Measurements from ENCODE around the gene ZC3H7A.

Gene ZC3H7A

DNA sequence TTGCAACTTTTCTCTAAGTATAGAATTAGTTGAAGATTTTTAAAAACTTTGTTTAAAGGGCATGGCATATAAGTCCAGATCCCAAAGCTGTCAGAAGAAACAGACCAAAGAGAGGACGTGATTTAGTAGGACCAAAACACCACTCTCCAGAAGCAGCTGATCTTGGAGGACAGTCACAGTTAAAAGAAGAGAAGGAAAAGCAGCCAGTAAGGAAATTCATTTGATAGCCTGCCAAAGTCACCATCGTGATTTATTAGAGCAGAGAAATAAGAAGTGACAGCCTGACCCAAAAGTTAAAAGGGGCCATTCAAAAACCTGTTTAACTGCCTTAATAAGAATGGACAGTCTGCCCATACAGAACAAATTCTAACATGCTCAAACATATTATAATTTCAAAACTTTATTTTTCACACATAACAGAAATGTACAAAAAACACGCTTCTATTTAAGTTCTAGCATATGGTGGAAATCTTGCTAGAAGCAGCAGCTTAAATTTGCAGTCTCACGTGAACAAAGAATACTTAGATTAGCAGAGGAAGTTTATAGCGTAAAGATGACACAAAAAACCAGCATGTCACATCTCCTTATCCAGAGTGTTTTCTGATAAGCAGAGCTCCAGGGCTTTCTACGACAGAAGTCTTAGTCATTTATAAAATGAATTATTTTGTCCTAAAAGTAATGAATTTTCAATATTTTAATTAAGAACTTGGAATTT lies 91.6 kb downstream of the ZC3H7A start:
- no peak overlapping the region for H3K27ac ChIP-seq
- TF ChIP-seq, protein P1, sequence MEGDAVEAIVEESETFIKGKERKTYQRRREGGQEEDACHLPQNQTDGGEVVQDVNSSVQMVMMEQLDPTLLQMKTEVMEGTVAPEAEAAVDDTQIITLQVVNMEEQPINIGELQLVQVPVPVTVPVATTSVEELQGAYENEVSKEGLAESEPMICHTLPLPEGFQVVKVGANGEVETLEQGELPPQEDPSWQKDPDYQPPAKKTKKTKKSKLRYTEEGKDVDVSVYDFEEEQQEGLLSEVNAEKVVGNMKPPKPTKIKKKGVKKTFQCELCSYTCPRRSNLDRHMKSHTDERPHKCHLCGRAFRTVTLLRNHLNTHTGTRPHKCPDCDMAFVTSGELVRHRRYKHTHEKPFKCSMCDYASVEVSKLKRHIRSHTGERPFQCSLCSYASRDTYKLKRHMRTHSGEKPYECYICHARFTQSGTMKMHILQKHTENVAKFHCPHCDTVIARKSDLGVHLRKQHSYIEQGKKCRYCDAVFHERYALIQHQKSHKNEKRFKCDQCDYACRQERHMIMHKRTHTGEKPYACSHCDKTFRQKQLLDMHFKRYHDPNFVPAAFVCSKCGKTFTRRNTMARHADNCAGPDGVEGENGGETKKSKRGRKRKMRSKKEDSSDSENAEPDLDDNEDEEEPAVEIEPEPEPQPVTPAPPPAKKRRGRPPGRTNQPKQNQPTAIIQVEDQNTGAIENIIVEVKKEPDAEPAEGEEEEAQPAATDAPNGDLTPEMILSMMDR (IDR thresholded peaks at IDR 0.05) = no peak
- no peak for DNase-seq (ENCODE audit: low spot score)

More for the DNA sequence above, 91.6 kb downstream of the ZC3H7A start:
- no peak overlapping the region for H3K4me3 ChIP-seq
